GM12878 (cell line): ENCODE data around the gene PARP8. TPM values are rescaled to one million over a fixed set of nuclear protein-coding genes. Genes with fewer than 3 reads are reported as not detected.

Experiments used
- ATAC-seq: fragments of 200-7000 bp; cut with Tn5 transposase; 3 replicates; pipeline ENCODE4 v1.9.1; 2020; ENCODE audit warnings: mild to moderate bottlenecking, moderate library complexity
- BruUV-seq: library from RNA; stranded (reverse); fragments of 400-500 nt; replicated peaks from 2 replicates; lab custom pipeline; 2021; lab: Mats Ljungman, UMichigan
- CTCF ChIA-PET: fragments of 300-600 bp; sonication (Branson Sonifier 250); formaldehyde crosslinking; extraction: SDS; loops from one replicate; lab custom pipeline; 2021; ENCODE audit warnings: inconsistent platforms; lab: Yijun Ruan, JAX
- POLR2A ChIA-PET: fragments of 350-600 bp; formaldehyde crosslinking; extraction: SDS; loops from one replicate; lab custom pipeline; 2021; ENCODE audit warnings: inconsistent platforms; lab: Charles Lee
- RAD21 ChIA-PET: fragments of 300-600 bp; sonication (Branson Sonifier 250); formaldehyde crosslinking; loops from one replicate; lab custom pipeline; 2023; ENCODE audit warnings: antibody characterized with exemption; ENCODE audit not compliant: unreplicated experiment; lab: Charles Lee
- SMC1A ChIA-PET: fragments of 300-600 bp; sonication (Branson Sonifier 250); formaldehyde crosslinking; loops from one replicate; lab custom pipeline; 2023; ENCODE audit not compliant: unreplicated experiment, uncharacterized antibody; lab: Charles Lee
- DNase-seq: peaks from one replicate; pipeline ENCODE4 v3.0.0-alpha.2; 2011; ENCODE audit warnings: low read depth, low spot score
- FAIRE-seq: peaks from 3 replicates; lab custom pipeline; 2011; peaks lifted over from hg19 to GRCh38; lab: Jason Lieb, UNC
- H2AFZ ChIP-seq: 2 replicates; pipeline ENCODE4 v1.6.0; 2011; ENCODE audit warnings: low read depth, low read length, control low read depth; ENCODE audit not compliant: control insufficient read depth
- H3K27ac ChIP-seq: 2 replicates; pipeline ENCODE4 v1.5.1; 2011; ENCODE audit warnings: control low read depth; ENCODE audit not compliant: control insufficient read depth, insufficient read depth
- H3K27me3 ChIP-seq, 2 experiments: replicated peaks in 1 of 2; 2 replicates each; pipeline versions ENCODE4 v1.6.0 to v1.6.1; 2011; ENCODE audit warnings: low read length in 1 of 2; ENCODE audit not compliant: control insufficient read depth in 2 of 2, insufficient read depth in 2 of 2
- H3K36me3 ChIP-seq, 2 experiments: 2 replicates each; pipeline ENCODE4 v1.5.1; 2011; ENCODE audit warnings: low read length in 1 of 2; ENCODE audit not compliant: control insufficient read depth in 2 of 2, insufficient read depth in 2 of 2
- H3K4me1 ChIP-seq: 2 replicates; pipeline ENCODE4 v1.6.1; 2011; ENCODE audit warnings: mild to moderate bottlenecking, low read length, moderate library complexity, mixed read lengths; ENCODE audit not compliant: control insufficient read depth, insufficient read depth
- H3K4me2 ChIP-seq: 2 replicates; pipeline ENCODE4 v1.6.0; 2011; ENCODE audit warnings: control low read depth; ENCODE audit not compliant: control insufficient read depth, insufficient read depth
- H3K4me3 ChIP-seq: fragments of 200-600 bp; sonication (generic); 2 replicates; pipeline ENCODE4 v1.5.1; 2016
- H3K79me2 ChIP-seq: 2 replicates; pipeline ENCODE4 v1.6.0; 2011; ENCODE audit warnings: low read length; ENCODE audit not compliant: control insufficient read depth, insufficient read depth
- H3K9ac ChIP-seq: 2 replicates; pipeline ENCODE4 v1.8.0; 2011; ENCODE audit warnings: low read length, control low read depth, mixed read lengths; ENCODE audit not compliant: control insufficient read depth, insufficient read depth
- H3K9me3 ChIP-seq: replicated peaks from 3 replicates; pipeline ENCODE4 v1.5.1; 2011; ENCODE audit warnings: mild to moderate bottlenecking, low read length; ENCODE audit not compliant: control insufficient read depth, insufficient read depth
- H4K20me1 ChIP-seq: 2 replicates; pipeline ENCODE4 v1.6.0; 2011; ENCODE audit not compliant: control insufficient read depth, insufficient read depth
- EP300 ChIP-seq, 2 experiments: fragments of 150-350 bp in 1 of 2; IDR thresholded peaks; 2 replicates each; pipeline ENCODE4 v1.6.1; 2011 to 2012; ENCODE audit warnings: low read depth in 2 of 2, low read length in 2 of 2, borderline replicate concordance in 1 of 2, improper control_type of control experiment in 1 of 2, inconsistent platforms in 1 of 2; ENCODE audit not compliant: control insufficient read depth in 1 of 2
- JUND ChIP-seq: IDR thresholded peaks from 2 replicates; pipeline ENCODE4 v1.6.1; 2012; ENCODE audit warnings: low read depth, mild to moderate bottlenecking, low read length, improper control_type of control experiment, moderate library complexity
- KLF5 ChIP-seq: fragments of 450-650 bp; IDR thresholded peaks from 2 replicates; pipeline ENCODE4 v1.6.1; 2014; ENCODE audit warnings: mild to moderate bottlenecking; ENCODE audit not compliant: partially characterized antibody
- PML ChIP-seq: IDR thresholded peaks from 2 replicates; pipeline ENCODE4 v1.6.1; 2012; ENCODE audit warnings: low read length, inconsistent platforms
- POU2F2 ChIP-seq: IDR thresholded peaks from 3 replicates; pipeline ENCODE4 v1.6.1; 2011; ENCODE audit warnings: low read depth, mild to moderate bottlenecking, low read length, borderline replicate concordance
- SREBF1 ChIP-seq: IDR thresholded peaks from 2 replicates; pipeline ENCODE4 v1.6.1; 2012; ENCODE audit warnings: mild to moderate bottlenecking, low read length
- WRNIP1 ChIP-seq: IDR thresholded peaks from 2 replicates; pipeline ENCODE4 v1.6.1; 2011; ENCODE audit warnings: low read depth, low read length, improper control_type of control experiment, borderline replicate concordance
- ZNF592 ChIP-seq: fragments of 450-650 bp; IDR thresholded peaks from 2 replicates; pipeline ENCODE4 v1.6.1; 2017; ENCODE audit warnings: mild to moderate bottlenecking, moderate library complexity
- WGBS: methylation state at CpG from one replicate; pipeline ENCODE4 v1.1.6; 2016; ENCODE audit warnings: low lambda C conversion rate; ENCODE audit not compliant: insufficient replicate concordance, insufficient coverage; ENCODE audit errors: missing lambda C conversion rate; 5-methylcytosine and 5-hydroxymethylcytosine counted together
- in situ Hi-C: fragments of 300-500 bp; cut with MboI; formaldehyde crosslinking; loops from 9 replicates; pipeline ENCODE4 v1.14.3; 2018; ENCODE audit warnings: mixed read lengths
- intact Hi-C: fragments of 100-400 bp; cut with micrococcal nuclease; formaldehyde crosslinking; loops from one replicate; pipeline ENCODE4 v1.14.2; 2022; ENCODE audit not compliant: unreplicated experiment
- polyA plus RNA-seq, 11 experiments: library from polyadenylated mRNA; depleted of rRNA in 4 of 11; unstranded in 6 of 11; stranded (reverse) in 5 of 11; fragments of >200 nt; fragmentation: Nextera tagmentation in 4 of 11; fragmentation: Illumina TruSeq in 1 of 11; extraction: Ambion mirVana in 4 of 11; extraction: Trizol in 1 of 11; gene quantifications; 1 replicate in 1 of 11; 2 replicates in 10 of 11; pipeline versions ENCODE4 v1.2.1 to v1.2.3, GENCODE V29; 2011 to 2016; ENCODE audit warnings: inconsistent platforms in 2 of 11, missing spikeins in 2 of 11, low read depth in 1 of 11
- total RNA-seq, 4 experiments: library from RNA; depleted of rRNA in 3 of 4; stranded (reverse); fragments of >200 nt in 3 of 4; fragmentation: Illumina TruSeq in 1 of 4; extraction: Trizol in 1 of 4; gene quantifications; 2 replicates each; pipeline versions ENCODE4 v1.2.1 to v1.2.3, GENCODE V29; 2013 to 2021

PARP8 gene
- total and polyA plus RNA-seq, 10 of the 15 experiments (the other 5 are each of a cell fraction or from before 2014, with no cell fraction given), result 9.1 to 65.2 (median 20.6) TPM

- intact Hi-C loops, result no loop called here
- no peak for DNase-seq
- in situ Hi-C loops, result no loop called here
- TF ChIP-seq KLF5 (no peak), JUND (no peak), EP300 (IDR thresholded peaks at IDR 0.05; ENCODE audit: borderline replicate concordance in 1 of 2, control insufficient read depth in 1 of 2, low read depth in 2 of 2, low read length in 2 of 2) (no peak), PML (no peak), WRNIP1 (no peak), SREBF1 (no peak), ZNF592 (no peak), POU2F2 (no peak)
- TF ChIP-seq, all 136 proteins: peak for 0
- RAD21 ChIA-PET, result no interaction called here
- no peaks in the 10 kb centered on the region for H3K9me3 ChIP-seq
- H3K4me3 ChIP-seq, result no peak overlapping the region
- POLR2A ChIA-PET, result no interaction called here
- no peak overlapping the region for H3K4me2 ChIP-seq
- SMC1A ChIA-PET, result interaction anchor here (0.9 kb wide), 1 partner anchor 18 kb away, joined by 4 read pairs; no protein-coding TSS in a partner anchor
- FAIRE-seq (no peak), ATAC-seq (no peak)
- H3K4me1 ChIP-seq, result no peaks in the 10 kb centered on the region
- BruUV-seq, result no TSS peak
- H4K20me1 ChIP-seq, result no peaks in the 10 kb centered on the region
- H3K9ac ChIP-seq, result no peak overlapping the region
- no peaks in the 10 kb centered on the region for H3K79me2 ChIP-seq
- CTCF ChIA-PET, result no interaction called here
- WGBS, result 82% methylated on average over 3 of the region's 3 CpGs
- H2AFZ ChIP-seq, result no peak overlapping the region
- H3K27me3 ChIP-seq, result no peaks in the 10 kb centered on the region
- no peak overlapping the region for H3K27ac ChIP-seq
- H3K36me3 ChIP-seq, result peaks cover 0 to 8% of the 10 kb centered on the region in 2 experiments; a peak in 3 of 4 replicates
These were observed 156.3 kb downstream of the PARP8 start for GRCh38 chr5:50822761-50823160.
